Upper lobe of right lung (tissue), 1 donor: ENCODE data around the gene AGPAT3. TPM values are rescaled to one million over a fixed set of nuclear protein-coding genes. Genes with fewer than 3 reads are reported as not detected.

Experiments used
- ATAC-seq: fragments of 200-7000 bp; cut with Tn5 transposase; one replicate; pipeline ENCODE4 v1.9.1; 2020; ENCODE audit warnings: mild to moderate bottlenecking, moderate library complexity
- DNase-seq: peaks from one replicate; pipeline ENCODE4 v3.0.0-alpha.2; 2020
- H3K27ac ChIP-seq: fragments of 200-600 bp; one replicate; pipeline ENCODE4 v1.8.0; 2022
- H3K27me3 ChIP-seq: fragments of 200-600 bp; one replicate; pipeline ENCODE4 v1.8.0; 2022; ENCODE audit warnings: mild to moderate bottlenecking
- H3K36me3 ChIP-seq: fragments of 200-600 bp; one replicate; pipeline ENCODE4 v1.8.0; 2022
- H3K4me1 ChIP-seq: fragments of 200-600 bp; one replicate; pipeline ENCODE4 v1.8.0; 2022
- H3K4me3 ChIP-seq: fragments of 200-600 bp; one replicate; pipeline ENCODE4 v1.8.0; 2022; ENCODE audit warnings: mild to moderate bottlenecking
- H3K9me3 ChIP-seq: fragments of 200-600 bp; one replicate; pipeline ENCODE4 v1.8.0; 2022
- intact Hi-C: fragments of 100-400 bp; cut with DNase I; formaldehyde crosslinking; loops from one replicate; pipeline ENCODE4 v1.11.0; 2022
- total RNA-seq: library from RNA; stranded (reverse); fragmentation: NEBNext Ultra II Directional; extraction: Animal tissue kit (Norgen Biotek cat#: 25700); gene quantifications from one replicate; pipeline ENCODE4 v1.2.1, GENCODE V29; 2021
- TF ChIP-seq, protein P1 (sequence below): fragments of 200-600 bp; IDR thresholded peaks from one replicate; pipeline ENCODE4 v1.8.0; 2022; ENCODE audit warnings: antibody characterized with exemption
- donor health status: DM: no; HTN: yes; CAD: no; lungs with severe emphysema.

Gene AGPAT3
- total RNA-seq, 1 donor from 2014 or later = 86.0 TPM

DNA sequence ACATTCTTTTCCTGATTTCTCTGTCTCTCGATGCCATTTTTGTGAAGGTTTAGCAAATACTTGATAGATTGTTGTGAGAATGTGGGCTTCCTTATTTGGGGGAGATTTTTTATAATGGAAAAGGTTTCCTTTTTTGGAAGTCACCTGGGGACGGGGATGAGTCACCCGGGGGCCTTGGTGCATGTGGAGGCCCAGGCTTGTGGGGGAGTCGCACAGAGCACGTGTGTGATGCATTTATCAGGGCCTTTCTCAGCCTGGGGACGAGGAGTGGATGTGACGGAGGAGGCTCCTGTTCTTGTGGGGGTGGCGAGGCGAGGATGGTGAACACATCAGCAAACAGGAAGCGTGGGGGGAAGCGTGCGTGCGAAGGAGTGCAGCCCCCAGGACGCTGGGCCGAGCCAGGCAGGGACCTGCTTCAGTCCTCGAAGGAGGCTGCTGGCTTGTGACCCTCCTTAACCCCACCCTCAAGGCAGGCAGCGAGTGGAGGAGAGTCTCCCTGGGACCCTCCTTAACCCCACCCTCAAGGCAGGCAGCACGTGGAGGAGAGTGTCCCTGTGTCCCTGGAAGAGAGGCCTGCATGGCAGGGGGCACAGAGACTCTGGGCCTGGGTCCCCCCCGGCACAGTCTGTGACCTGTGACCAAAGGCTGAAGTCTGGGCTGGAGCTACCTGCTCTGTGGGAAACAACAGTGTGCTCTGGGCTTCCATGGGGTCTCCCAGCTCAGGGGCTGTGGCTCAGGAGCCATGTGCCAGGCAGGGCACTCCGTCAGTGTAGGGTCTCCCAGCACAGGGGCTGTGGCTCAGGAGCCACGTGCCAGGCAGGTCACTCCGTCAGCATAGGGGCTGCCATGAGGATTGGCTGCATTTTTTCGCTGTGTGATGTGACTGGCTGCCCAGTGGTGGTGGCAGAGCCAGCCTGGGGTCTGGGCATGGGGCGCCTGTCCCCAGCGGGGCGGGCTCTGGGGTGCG lies 57.2 kb downstream of the AGPAT3 start:
- H3K9me3 ChIP-seq = no peaks in the 10 kb centered on the region
- no peak for DNase-seq
- no peak for ATAC-seq
- H3K27ac ChIP-seq = no peak overlapping the region
- H3K36me3 ChIP-seq = no peaks in the 10 kb centered on the region
- intact Hi-C loops = no loop called here
- no peaks in the 10 kb centered on the region for H3K27me3 ChIP-seq
- TF ChIP-seq, protein P1, sequence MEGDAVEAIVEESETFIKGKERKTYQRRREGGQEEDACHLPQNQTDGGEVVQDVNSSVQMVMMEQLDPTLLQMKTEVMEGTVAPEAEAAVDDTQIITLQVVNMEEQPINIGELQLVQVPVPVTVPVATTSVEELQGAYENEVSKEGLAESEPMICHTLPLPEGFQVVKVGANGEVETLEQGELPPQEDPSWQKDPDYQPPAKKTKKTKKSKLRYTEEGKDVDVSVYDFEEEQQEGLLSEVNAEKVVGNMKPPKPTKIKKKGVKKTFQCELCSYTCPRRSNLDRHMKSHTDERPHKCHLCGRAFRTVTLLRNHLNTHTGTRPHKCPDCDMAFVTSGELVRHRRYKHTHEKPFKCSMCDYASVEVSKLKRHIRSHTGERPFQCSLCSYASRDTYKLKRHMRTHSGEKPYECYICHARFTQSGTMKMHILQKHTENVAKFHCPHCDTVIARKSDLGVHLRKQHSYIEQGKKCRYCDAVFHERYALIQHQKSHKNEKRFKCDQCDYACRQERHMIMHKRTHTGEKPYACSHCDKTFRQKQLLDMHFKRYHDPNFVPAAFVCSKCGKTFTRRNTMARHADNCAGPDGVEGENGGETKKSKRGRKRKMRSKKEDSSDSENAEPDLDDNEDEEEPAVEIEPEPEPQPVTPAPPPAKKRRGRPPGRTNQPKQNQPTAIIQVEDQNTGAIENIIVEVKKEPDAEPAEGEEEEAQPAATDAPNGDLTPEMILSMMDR = no peak
- H3K4me3 ChIP-seq = no peak overlapping the region
- peaks cover 6% of the 10 kb centered on the region for H3K4me1 ChIP-seq

DNA sequence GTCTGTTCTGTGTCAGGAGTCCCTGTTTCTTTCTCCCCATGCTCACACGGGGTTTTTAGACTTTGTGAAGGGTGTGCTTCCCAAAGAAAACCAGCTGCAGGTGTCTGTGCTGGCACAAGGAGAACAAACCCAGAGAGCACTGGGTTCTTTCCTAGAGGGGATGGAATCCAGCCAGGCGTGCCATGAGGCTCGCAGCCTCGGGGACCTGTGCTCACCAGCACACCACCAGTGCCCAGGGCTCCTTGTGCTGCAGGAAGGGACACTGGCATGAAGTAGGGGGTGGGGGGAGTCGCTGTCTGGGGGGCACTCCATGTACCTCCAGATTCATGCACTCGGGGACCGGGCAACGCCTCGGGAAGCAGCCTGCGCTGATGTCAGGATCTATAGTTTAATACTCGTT lies 57.9 kb downstream of the AGPAT3 start:
- DNase-seq (no peak), ATAC-seq (no peak)
- H3K4me3 ChIP-seq = no peak overlapping the region
- intact Hi-C loops = no loop called here
- H3K27me3 ChIP-seq = no peaks in the 10 kb centered on the region
- H3K36me3 ChIP-seq = no peaks in the 10 kb centered on the region
- no peaks in the 10 kb centered on the region for H3K9me3 ChIP-seq
- TF ChIP-seq, protein P1 = no peak
- peaks cover 6% of the 10 kb centered on the region for H3K4me1 ChIP-seq
- no peak overlapping the region for H3K27ac ChIP-seq

DNA sequence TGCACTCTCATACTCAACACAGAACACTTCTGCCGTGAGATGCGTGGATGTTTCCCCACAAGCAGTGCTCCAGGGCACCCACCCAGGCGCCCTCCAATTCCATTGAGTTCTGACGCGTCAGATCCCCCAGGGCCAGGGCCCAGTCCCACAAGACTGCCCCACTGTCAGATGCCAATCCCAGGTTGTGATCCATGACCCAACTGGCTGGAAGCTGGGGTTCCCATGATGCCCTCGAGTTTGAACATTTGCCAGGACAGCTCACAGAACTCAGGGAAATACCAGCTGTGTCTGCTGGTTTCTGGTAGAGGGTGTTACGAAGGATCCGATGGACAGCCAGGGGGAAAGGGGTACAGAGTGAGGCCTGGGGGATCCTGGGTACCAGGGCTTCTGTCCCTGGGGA lies 58.4 kb downstream of the AGPAT3 start:
- DNase-seq = no peak
- ATAC-seq = no peak
- Histone ChIP-seq H3K27me3 (no peaks in the 10 kb centered on the region), H3K4me1 (peaks cover 6% of the 10 kb centered on the region), H3K36me3 (no peaks in the 10 kb centered on the region), H3K4me3 (no peak overlapping the region), H3K27ac (no peak overlapping the region), H3K9me3 (no peaks in the 10 kb centered on the region)
- TF ChIP-seq, protein P1 = no peak
- intact Hi-C loops = no loop called here

DNA sequence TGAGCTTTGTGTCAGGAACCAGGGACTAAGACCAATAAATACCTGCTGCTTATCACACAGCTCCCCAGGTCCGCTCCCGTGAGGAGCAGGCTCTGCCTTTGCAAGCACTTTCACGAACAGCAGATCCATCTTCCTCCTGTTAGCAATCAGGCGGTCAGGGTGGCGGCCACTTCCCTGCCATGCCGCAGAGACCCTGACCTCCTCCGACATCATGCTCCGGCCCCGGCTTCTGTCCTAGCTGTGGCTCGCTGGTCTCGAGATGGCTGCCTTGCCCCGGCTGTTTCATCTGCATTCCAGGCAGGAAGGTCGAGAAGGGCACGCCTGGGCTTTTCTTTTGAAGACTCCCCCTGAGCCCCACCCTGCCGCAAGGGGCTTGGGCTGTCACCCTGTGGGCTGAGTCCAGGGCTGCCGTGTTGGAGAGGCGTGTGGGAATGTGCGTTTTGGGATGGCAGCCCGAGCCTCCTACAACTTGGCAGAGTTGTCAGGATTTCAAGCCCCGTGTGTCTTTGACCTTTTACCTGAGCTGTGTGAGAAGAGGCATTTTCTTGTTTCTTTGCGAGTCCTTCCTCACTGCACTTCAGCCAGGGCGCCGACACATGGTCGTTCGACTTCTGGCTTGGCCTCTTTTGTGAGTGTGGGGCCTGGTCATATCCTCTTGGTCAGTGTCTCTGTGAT lies 59.5 kb downstream of the AGPAT3 start:
- no peak for ATAC-seq
- TF ChIP-seq, protein P1 = no peak
- intact Hi-C loops = no loop called here
- Histone ChIP-seq H3K36me3 (no peaks in the 10 kb centered on the region), H3K4me3 (no peak overlapping the region), H3K27ac (no peak overlapping the region), H3K4me1 (peaks cover 6% of the 10 kb centered on the region), H3K27me3 (no peaks in the 10 kb centered on the region), H3K9me3 (no peaks in the 10 kb centered on the region)
- no peak for DNase-seq

DNA sequence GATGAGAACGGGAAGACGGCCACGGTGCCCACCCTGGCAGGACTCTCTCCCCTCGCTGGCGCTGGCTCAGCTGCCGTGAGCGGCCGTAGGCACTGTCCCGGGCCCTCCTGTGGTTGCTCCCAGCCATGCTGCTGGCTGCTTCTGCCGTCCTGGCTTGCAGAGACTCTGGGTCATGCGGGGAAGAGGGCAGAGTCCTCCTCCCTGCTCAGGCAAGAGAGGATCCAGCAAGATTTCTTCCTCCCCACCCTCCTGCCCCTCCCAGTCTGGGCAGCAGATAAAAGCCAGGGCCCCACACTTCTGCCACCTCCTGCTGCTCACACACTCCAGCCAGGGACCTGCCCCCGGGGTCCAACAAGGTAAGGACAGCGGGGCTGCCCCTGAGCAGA lies 60.1 kb downstream of the AGPAT3 start:
- no peak for DNase-seq
- Histone ChIP-seq H3K4me3 (no peak overlapping the region), H3K27me3 (no peaks in the 10 kb centered on the region), H3K4me1 (peaks cover 6% of the 10 kb centered on the region), H3K27ac (no peak overlapping the region), H3K36me3 (no peaks in the 10 kb centered on the region), H3K9me3 (no peaks in the 10 kb centered on the region)
- no peak for ATAC-seq
- intact Hi-C loops = no loop called here
- TF ChIP-seq, protein P1 = no peak
